COLO829 (cell line): ENCODE measurements around the gene XAGE1A.
"Not testable (repeated sequence)": the region's sequence is repeated elsewhere in the genome, so short reads cannot be mapped to it uniquely, and the experiment has no call there.

Experiments used
- DNase-seq: peaks from one replicate; pipeline ENCODE4 v3.0.0; 2012; ENCODE audit warnings: low spot score

Gene XAGE1A

GRCh38 chrX:52495545-52496418, at the start of gene XAGE1A:
TSS of gene XAGE1A (plus strand) at chrX:52495808. CDS start at chrX:52497362, 1,554 bp downstream.
- not testable (repeated sequence) for DNase-seq

DNA sequence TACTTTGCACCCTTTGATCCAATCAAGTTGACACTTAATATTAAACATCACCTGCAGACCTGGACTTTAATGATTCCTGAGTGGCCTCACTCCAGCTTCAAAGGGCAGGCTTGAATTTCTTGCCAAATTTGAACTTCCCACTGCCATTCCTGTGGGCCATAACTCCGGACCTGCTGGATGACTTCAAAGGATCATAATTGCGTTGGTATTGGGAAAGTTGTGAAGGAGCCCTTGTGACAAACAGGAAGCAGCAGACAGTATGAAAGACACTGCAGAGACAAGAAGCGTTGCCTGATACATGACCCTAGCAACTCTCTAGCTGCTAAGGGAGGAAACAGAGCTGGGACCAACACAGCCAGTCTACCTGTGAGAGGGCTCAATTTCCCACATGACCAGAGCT, 43.6 kb upstream of the XAGE1A start:
- DNase-seq = not testable (repeated sequence)

DNA sequence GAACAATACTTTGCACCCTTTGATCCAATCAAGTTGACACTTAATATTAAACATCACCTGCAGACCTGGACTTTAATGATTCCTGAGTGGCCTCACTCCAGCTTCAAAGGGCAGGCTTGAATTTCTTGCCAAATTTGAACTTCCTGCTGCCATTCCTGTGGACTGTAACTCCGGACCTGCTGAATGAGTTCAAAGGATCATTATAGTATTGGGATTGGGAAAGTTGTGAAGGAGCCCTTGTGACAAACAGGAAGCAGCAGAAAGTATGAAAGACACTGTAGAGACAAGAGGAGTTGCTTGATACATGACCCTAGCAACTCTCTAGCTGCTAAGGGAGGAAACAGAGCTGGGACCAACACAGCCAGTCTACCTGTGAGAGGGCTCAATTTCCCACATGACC, 24.3 kb upstream of the XAGE1A start:
- not testable (repeated sequence) for DNase-seq

GRCh38 chrX:52496419-52496772, 788 bp downstream of the XAGE1A start:
- not testable (repeated sequence) for DNase-seq

- DNase-seq = not testable (repeated sequence)
Measured at GRCh38 chrX:52501362-52501761, 5.8 kb downstream of the XAGE1A start.

DNA sequence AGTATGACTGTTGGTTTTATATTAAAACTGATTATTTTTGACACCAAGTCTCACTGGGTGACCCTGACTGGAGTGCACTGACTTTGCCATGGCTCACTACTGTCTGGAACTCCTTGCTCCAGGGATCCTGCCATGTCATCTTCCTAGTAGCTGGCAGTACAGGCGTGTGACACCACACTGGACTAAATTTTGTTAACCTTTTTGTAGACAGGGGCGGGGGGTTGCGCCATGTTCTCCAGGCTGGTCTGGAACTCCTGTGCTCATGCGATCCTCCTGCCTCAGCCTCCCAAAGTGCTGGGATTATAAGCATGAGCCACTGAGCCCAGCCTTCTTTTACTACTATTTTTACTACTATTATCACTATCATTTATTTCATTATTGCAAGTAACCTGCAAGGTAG, 8.9 kb downstream of the XAGE1A start:
- no peak for DNase-seq

GRCh38 chrX:52507331-52507730, 11.7 kb downstream of the XAGE1A start:
- DNase-seq = no peak

DNA sequence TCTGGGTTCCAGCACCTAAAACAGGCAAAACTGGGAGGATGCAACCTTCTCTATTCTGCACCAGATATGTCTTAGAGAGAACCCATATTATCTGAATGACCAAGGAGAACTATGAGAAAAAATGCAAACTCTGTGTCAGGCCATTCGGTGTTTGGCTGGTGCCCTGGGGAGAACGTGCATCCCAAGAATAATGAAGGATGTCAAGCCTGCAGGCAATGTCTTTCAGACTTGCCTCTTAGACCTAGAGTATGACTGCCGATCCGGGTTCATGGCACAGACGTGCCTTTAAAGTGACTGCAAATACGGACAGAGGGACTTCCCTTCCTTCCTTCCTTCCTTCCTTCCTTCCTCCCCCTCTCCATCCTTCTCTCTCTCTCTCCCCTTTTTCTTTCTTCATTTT, 14.3 kb downstream of the XAGE1A start:
- no peak for DNase-seq

DNA sequence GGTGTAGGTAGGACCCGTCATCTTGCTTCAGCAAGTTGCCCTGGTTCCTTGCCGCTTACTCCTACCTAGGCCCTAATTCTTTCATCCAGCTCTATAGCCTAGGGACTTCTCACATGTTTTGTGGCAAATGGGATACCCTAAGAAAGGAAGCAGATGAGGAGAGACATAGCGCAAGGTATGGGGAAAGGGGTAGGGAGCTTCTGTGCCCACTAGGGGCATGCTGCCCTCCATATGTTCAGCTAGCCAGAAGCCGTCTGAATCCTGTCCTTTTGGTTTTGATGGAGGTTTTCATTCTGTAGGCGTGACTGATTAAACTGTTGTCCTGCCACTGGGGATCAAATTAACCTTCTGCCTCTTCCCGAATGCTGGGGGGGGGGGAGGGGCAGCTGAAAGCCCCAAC, 15.5 kb downstream of the XAGE1A start:
- DNase-seq = not testable (repeated sequence)

DNA sequence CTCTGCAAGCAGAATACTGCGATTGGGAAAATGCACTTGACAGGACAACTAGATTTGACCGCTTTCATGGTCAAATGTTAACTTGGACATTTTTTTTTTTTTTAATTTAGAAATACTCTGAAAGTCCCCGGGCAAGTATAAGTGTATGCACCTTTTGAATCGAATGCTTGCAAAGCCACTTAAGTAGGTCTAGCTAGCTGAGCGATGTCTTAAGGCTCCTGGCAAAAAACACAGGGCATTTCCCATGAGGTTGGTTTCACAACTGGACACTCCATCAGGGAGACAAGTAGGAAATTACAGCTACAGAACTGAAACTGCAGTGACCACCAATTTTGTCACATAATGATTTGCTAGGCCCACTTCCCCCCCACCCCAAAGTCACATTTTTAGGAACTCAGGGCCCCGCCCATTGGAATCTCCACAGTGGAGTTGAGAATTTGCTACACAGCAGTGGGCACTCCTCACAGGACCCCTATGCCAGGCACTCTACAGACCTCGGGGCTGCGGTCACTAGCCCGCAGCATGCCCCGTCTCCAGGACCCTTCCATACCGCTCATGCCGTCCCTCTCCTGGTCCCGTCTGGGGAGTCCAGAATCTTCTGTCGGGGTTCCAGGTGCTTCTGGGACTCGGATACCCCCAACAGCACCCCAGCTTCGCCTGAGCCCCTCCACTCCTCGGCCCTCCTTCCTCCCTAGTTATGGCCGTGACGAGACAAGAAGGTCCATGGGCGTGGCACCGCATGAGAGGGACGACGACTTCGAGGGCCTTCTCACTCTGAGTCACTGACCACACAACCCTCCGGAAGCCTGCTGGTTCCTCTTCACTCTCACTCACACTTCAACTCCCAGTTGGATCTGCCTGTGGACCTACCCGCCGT, 20.7 kb downstream of the XAGE1A start:
- DNase-seq = not testable (repeated sequence)

GRCh38 chrX:52516987-52517325, 21.3 kb downstream of the XAGE1A start, which contains the start of gene XAGE1B:
TSS of gene XAGE1B (minus strand) at chrX:52517063. CDS start at chrX:52515527, 1,536 bp downstream.
- not testable (repeated sequence) for DNase-seq

GRCh38 chrX:52541051-52541450, 45.4 kb downstream of the XAGE1A start:
- not testable (repeated sequence) for DNase-seq

- no peak for DNase-seq
Measured at GRCh38 chrX:52542311-52542710, 46.7 kb downstream of the XAGE1A start.

DNA sequence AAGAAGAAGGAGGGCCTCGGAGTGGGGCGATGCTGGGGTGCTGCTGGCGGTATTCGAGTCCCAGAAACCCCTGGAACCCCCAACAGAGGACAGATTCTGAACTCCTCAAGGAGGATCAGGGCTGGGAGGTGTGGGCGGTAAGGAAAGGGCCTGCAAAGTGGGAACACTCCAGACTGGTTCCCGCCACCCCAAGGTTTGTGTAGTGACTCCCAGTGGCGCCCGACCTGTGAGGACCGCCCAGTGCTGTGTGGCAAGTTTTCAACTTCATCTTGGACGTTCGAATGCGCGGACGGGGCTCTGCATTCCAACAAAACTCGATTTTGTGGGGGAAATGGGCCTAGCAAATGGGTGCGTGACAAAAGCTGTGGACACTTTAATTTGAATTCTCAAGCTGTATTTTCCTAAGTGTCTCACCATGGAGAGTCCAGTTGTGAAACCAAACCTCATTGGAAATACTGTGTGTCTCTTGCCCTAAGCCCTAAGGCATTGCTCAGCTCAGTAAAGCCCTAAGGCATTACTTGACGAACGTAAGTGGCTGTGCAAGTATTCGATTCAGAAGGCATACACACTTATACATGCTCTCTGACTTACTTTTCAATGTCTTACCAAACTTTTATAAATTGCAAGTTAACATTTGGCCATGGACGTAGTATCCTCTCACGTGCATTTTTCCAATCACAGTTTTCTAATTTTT, 48.7 kb downstream of the XAGE1A start:
- no peak for DNase-seq

DNA sequence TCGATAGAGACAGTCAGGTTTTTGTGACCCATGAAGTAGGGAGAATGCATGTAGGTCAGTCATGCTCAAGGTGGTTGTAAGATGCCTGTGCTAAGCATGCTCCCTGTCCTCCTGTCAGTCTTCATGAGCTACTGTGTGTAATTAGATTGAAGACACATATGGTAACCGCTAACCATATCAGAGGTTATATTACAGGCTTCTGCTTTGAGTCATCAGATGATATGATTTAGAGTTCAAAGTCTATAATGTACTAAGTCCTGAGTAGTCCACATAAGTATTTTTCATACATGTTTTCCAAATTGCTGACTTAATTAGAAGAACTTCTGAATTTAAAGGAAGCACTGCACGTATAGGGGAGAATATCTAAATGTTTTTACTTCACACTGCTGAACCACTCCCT, 53.2 kb downstream of the XAGE1A start:
- not testable (repeated sequence) for DNase-seq
